GM18858 (cell line): ENCODE results near the gene TOP1.

Experiments used
- ATAC-seq: cut with Tn5 transposase; IDR thresholded peaks from one replicate; pipeline ENCODE4 v1.9.1; 2021; ENCODE audit not compliant: unreplicated experiment

TOP1 gene

DNA sequence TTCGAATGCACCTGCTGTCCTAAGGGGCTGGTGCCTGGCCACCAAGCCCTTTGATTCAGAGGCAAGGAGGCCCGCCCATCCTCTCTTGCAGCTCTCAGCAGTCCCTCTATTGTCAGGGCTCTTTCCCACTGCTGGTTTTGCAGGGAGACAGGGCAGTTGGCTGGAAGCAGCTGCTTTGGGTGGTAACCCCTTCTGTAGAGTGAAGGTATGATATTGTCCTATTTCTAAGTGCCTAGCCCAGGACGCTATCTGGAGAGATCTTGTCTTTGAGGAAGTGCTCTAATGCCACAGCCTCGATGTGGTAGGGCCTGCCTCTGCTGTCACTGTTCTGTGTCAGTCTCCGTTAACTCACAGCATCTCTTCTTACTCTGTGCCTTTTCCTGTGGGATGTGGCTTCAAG lies 114.3 kb downstream of the TOP1 start:
- no peak for ATAC-seq

- ATAC-seq: no peak
Observed at GRCh38 chr20:41143354-41143753, 114.7 kb downstream of the TOP1 start.

DNA sequence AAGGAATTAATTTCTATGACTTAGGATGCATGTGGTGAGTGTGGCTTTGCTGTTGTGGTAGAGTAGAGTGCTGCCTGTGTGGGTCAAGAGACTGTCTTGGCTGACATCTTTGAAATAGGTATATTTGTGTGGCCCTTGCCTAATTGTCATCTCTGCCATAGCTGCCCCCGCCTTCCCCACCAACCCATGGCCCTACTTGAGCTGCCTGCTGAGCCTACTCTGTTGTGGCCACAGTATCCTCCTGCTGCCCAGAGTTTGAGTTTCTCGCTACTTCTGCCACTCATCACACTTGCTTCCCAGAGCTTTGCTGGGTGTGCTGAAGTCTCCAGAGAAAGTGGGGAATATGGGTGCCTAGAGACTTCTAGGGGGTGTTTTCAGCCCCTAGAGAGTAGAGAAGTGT lies 116.7 kb downstream of the TOP1 start:
- ATAC-seq: no peak

- no peak for ATAC-seq
Observed at GRCh38 chr20:41145821-41146620, 117.4 kb downstream of the TOP1 start.

GRCh38 chr20:41147767-41148191 lies 119.2 kb downstream of the TOP1 start:
- ATAC-seq: no peak

GRCh38 chr20:41148942-41149341 lies 120.3 kb downstream of the TOP1 start:
- no peak for ATAC-seq

DNA sequence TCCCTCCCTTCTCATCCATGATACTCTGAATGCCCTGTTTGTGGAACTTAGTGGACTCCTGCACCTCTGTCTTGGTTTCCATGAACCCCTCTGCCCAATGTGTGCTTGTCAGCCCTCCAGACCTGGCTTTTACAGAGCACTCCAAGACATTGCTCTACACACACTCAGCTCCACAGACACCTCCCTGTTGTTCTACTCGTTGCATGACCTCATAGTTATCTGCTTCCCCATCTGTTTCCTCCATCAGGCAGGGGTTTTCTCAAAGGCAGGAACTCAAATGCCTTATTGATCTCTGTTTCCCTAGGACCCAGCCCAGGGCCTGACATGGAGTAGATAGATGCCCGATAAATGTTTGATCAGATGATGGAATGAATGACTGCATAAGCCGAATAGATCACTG lies 122.0 kb downstream of the TOP1 start:
- no peak for ATAC-seq

- no peak for ATAC-seq
Observed at GRCh38 chr20:41151134-41151869, 122.7 kb downstream of the TOP1 start.

DNA sequence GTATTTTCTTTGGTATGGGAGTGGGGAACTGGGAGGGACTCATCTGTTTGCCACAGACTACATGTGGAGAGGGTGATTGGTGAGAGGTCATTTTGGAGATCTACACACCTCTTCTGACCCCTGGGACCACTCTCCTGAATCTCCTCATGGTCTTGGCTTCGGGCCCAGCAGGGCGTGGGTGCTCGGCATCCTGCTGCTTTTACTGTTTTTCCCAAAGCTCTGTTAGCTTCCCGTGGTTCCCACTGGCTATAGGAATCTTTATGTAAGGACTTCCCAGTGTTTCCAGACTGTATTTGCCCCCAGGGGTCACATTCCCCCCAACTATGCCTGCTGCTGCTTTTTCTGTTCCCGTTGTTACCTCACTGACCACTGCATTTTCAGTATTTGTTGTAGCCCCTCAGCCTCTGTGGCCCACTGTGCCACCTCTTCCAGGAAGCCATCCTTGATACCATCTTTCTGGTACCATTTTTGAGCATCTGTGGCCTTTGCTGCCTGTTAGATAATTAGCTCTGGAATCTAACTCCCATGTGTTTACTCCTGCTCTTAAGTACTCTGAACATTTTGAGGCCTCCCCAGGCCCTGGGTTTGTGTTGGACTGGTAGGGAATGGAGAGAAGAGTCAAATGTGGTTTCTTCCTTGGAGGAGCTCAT lies 123.6 kb downstream of the TOP1 start:
- ATAC-seq: no peak

DNA sequence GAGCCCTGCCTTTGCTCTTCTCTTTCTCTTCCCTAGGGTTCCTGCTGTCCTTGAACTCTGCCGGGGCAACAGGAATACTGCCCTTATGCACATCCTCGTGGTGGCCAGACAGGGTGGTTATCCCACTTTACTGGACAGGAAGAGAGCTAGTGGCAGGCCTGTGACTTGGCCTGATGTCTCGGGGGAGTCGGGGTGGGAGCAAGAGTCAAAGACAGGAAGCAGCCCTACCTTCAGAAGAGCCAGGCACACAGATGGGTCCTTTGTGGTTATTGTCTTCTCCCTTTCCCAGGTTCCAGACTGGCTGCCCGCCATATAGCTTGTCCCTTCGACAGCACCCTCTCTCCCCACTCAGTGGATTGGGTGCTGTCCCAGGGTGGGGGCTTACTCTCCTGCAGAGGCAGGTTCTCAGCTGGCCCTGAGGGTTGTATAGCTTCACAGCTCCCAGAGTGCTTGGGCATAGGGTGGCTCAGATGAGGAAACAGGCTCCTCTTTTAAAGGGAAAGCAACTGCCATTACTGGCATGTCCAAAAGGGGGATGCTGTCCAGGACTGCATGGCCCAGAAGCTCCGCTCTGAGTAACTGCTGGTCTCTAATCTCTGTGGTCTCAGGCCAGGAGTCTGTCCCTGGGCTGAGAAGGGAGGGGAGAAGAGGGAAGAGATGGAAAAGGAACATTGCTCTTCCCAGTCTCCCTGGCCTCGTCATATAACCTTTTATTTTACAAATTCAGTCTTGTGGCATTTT lies 126.0 kb downstream of the TOP1 start:
- ATAC-seq: no peak

GRCh38 chr20:41155261-41155660 lies 126.6 kb downstream of the TOP1 start:
- no peak for ATAC-seq

DNA sequence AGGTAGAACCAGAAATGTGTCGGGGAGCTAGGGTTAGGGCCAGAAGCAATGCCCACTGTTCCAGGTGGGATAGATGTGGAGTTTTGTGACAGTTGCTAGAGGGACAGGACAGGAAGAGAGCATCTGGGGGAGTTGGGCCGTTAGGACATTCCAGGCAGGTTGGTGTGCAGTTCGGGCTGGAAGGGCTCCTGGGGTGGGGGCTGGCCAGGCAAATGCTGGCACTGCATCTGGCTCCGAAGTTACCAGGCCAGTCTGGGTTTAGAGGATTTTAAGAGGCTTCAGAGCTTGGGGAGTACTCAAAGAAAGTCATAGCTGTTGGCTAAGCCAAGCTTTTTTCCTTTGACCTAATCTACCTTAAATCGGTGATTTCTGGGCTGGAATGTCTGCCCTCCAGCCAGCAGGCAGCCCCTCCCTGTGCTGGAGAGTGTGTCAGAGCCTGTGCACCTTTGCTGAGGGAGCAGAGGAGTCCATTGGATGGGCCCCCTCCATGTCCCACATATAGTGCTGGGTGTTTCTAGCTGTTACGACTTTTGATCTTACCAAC lies 129.5 kb downstream of the TOP1 start:
- no peak for ATAC-seq

- ATAC-seq: no peak
Observed at GRCh38 chr20:41159547-41159946, 130.9 kb downstream of the TOP1 start.

DNA sequence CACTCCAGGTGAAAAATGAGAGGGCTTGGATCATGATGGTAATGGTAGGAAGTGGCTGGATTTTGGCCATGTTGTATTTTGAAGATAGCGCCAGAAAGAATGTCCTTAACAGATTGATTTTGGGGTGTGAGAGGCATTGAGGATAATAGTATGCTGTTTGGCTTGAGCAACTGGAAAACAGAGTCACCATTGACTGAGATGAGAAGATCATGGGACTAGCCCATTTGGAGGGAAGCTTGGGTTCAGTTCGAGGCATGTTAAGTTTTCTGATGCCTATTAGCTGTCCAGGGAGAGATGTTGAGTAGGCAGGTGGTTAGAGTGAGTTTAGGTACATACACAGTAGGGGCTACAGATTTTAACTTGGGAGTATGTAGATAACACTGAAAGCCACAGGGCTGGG lies 132.1 kb downstream of the TOP1 start:
- no peak for ATAC-seq

DNA sequence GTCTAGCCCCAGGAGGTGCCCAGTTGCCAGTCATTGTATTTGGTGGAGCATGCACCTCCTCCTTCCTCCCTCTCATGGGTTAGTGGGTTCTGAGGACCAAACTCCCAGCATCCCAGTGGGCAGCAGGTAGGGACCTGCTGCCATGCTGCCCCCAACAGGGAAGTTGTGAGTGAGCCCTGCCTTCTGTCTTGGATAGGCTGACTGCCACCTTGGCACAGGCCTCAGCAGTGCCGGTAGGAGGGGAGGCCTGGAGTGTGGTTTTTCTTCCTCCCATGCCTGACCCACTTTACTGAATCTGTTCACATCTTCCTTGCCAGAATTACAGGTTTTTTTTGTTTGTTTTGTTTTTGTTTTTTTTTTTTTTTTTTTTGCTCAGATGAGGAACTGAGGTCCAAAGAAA lies 133.3 kb downstream of the TOP1 start:
- ATAC-seq: no peak

DNA sequence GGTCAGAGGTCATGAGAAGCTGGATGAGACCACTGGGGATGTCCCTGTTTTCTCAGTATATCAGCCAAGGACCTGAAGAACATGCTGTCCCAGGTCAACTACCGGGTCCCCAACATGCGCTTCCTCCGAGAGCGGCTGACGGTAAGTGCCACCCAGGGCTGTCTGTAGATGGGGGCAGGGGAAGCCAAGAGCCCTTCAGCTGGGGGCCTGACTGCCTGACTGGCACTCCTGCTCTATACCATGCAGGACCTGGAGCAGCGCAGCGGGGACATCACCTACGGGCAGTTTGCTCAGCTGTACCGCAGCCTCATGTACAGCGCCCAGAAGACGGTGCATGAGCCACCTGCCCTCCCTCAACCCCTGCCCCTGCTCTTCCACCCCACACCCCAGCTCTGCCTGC lies 133.8 kb downstream of the TOP1 start:
- ATAC-seq: no peak

- ATAC-seq: no peak
Observed at GRCh38 chr20:41163821-41164220, 135.2 kb downstream of the TOP1 start.

- ATAC-seq: no peak
Observed at GRCh38 chr20:41165001-41165882, 136.6 kb downstream of the TOP1 start.

GRCh38 chr20:41166201-41167117 lies 137.8 kb downstream of the TOP1 start:
- no peak for ATAC-seq
